Coronary artery (tissue), 2 donors: ENCODE results near the gene C11orf21.

Experiments
- DNase-seq: peaks from one replicate; pipeline ENCODE4 v3.0.0-alpha.2; 2017; ENCODE audit warnings: low spot score
- H3K27ac ChIP-seq, 2 donors: fragments of 200-600 bp; sonication (generic); one replicate each; pipeline ENCODE4 v1.5.1; 2016 to 2019
- H3K4me3 ChIP-seq: fragments of 200-600 bp; sonication (generic); 2 replicates; pipeline ENCODE4 v1.5.1; 2016; ENCODE audit warnings: mild to moderate bottlenecking, moderate library complexity
- TF ChIP-seq, protein P1 (sequence below): fragments of 200-600 bp; sonication (generic); IDR thresholded peaks from one replicate; pipeline ENCODE4 v1.5.1; 2019; ENCODE audit warnings: antibody characterized with exemption

The C11orf21 gene

GRCh38 chr11:2261436-2262230, 40.1 kb downstream of the C11orf21 start:
- Histone ChIP-seq H3K27ac (no peak overlapping the region), H3K4me3 (no peak overlapping the region)
- TF ChIP-seq, protein P1, sequence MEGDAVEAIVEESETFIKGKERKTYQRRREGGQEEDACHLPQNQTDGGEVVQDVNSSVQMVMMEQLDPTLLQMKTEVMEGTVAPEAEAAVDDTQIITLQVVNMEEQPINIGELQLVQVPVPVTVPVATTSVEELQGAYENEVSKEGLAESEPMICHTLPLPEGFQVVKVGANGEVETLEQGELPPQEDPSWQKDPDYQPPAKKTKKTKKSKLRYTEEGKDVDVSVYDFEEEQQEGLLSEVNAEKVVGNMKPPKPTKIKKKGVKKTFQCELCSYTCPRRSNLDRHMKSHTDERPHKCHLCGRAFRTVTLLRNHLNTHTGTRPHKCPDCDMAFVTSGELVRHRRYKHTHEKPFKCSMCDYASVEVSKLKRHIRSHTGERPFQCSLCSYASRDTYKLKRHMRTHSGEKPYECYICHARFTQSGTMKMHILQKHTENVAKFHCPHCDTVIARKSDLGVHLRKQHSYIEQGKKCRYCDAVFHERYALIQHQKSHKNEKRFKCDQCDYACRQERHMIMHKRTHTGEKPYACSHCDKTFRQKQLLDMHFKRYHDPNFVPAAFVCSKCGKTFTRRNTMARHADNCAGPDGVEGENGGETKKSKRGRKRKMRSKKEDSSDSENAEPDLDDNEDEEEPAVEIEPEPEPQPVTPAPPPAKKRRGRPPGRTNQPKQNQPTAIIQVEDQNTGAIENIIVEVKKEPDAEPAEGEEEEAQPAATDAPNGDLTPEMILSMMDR: no peak
- DNase-seq: no peak

GRCh38 chr11:2260491-2261364, 41.0 kb downstream of the C11orf21 start:
- DNase-seq: no peak
- Histone ChIP-seq H3K27ac (no peak overlapping the region), H3K4me3 (no peak overlapping the region)
- TF ChIP-seq, protein P1: no peak

GRCh38 chr11:2259897-2260451, 41.7 kb downstream of the C11orf21 start:
- H3K4me3 ChIP-seq: no peak overlapping the region
- H3K27ac ChIP-seq: no peak overlapping the region
- TF ChIP-seq, protein P1: no peak
- peak; percentile 67 for DNase-seq

DNA sequence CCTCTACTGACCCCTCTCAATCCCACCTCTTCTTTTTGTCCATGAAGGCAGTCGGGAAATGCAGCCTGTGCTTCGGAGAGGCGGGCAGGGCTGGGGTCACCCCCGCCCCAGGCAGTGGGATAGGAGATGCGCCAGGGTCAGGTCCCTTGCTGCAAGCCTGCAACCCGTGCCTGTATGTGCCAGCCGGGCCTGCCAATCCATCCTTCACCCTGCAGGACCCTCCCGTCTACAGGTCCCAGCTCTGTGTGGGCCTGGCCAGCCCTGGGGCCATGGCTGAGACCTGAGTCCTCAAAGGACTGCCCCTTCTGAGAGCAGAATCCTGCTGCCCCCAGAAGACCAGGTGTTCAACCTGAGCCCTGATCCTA, 42.3 kb downstream of the C11orf21 start:
- DNase-seq: no peak
- TF ChIP-seq, protein P1: no peak
- no peak overlapping the region for H3K27ac ChIP-seq
- no peak overlapping the region for H3K4me3 ChIP-seq

- TF ChIP-seq, protein P1: no peak
- Histone ChIP-seq H3K27ac (no peak overlapping the region), H3K4me3 (no peak overlapping the region)
- DNase-seq: no peak
These were observed 42.9 kb downstream of the C11orf21 start for GRCh38 chr11:2258501-2259465.

- Histone ChIP-seq H3K4me3 (no peak overlapping the region), H3K27ac (no peak overlapping the region)
- no peak for DNase-seq
- TF ChIP-seq, protein P1: no peak
These were observed 44.6 kb downstream of the C11orf21 start for GRCh38 chr11:2256951-2257700.
